Measurements from ENCODE around the gene ARHGEF4. TPM values are rescaled to one million over a fixed set of nuclear protein-coding genes. Genes with fewer than 3 reads are reported as not detected.

The ARHGEF4 gene
- total RNA-seq, 1 experiment from 2014 or later: 12.6 TPM

DNA sequence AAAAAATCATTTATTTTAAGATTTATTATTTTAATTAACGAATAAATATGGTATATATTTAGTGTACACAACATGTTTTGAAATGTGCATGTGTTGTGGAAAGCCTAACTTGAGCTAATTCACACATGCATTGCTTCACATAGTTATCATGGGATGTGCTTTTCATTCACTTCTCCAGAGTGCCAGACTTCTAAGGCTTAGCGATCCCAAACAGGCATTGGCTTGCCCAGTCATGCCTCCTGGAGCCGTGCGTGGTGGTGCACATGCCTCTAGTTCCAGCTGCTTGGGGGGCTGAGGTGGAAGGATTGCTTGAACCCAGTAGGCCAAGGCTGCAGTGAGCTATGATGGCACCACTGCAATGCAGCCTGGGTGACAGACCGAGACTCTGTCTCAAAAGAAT is 40.5 kb downstream of the ARHGEF4 start:
- no peak overlapping the region for H3K4me3 Mint-ChIP-seq
- Histone ChIP-seq H2AK5ac (ENCODE audit: insufficient read length, low read length) (no peak overlapping the region), H3K4me2 (ENCODE audit: insufficient read depth, insufficient read length, low read length) (no peak overlapping the region), H3K27me3 (ENCODE audit: insufficient read depth, low read length) (no peaks in the 10 kb centered on the region), H3K23me2 (ENCODE audit: insufficient read length, low read depth, low read length, poor library complexity, severe bottlenecking) (no peaks in the 10 kb centered on the region), H4K20me1 (ENCODE audit: control insufficient read depth, insufficient read depth, insufficient read length) (no peaks in the 10 kb centered on the region), H3K9me3 (ENCODE audit: control insufficient read depth, low read depth, low read length) (no peaks in the 10 kb centered on the region), H3K14ac (ENCODE audit: insufficient read depth, low read length) (no peak overlapping the region), H2BK120ac (ENCODE audit: low read depth, low read length, poor library complexity, severe bottlenecking) (no peak overlapping the region), H4K91ac (ENCODE audit: insufficient read length, low read depth, low read length) (no peak overlapping the region), H3T11ph (ENCODE audit: low read length) (no peak overlapping the region), H2BK12ac (ENCODE audit: insufficient read length, low read depth, low read length) (no peak overlapping the region), H3K4me1 (ENCODE audit: insufficient read depth, low read length) (no peaks in the 10 kb centered on the region), H3K27ac (ENCODE audit: insufficient read length, low read depth, low read length) (no peak overlapping the region), H2AFZ (ENCODE audit: low read length) (no peak overlapping the region), H4K5ac (ENCODE audit: insufficient read length, low read depth, low read length) (no peak overlapping the region), H4K8ac (replicated peaks; ENCODE audit: insufficient read length, low read depth, low read length) (no peak overlapping the region), H3K79me2 (ENCODE audit: insufficient read depth, low read length) (no peaks in the 10 kb centered on the region), H3K4ac (ENCODE audit: low read depth, low read length) (no peak overlapping the region), H3K56ac (ENCODE audit: insufficient read length, low read depth, low read length) (no peak overlapping the region), H3K23ac (ENCODE audit: insufficient read length, low read depth, low read length) (no peak overlapping the region), H3K79me1 (ENCODE audit: insufficient read depth, low read depth, low read length, poor library complexity, severe bottlenecking) (no peaks in the 10 kb centered on the region), H2BK20ac (ENCODE audit: low read depth, low read length, poor library complexity, severe bottlenecking) (no peak overlapping the region), H2BK5ac (ENCODE audit: insufficient read length, low read length) (no peak overlapping the region), H3K18ac (ENCODE audit: insufficient read length, low read depth, low read length) (no peak overlapping the region), H2BK15ac (ENCODE audit: low read depth, low read length) (no peak overlapping the region), H3K9ac (ENCODE audit: extremely low read depth, insufficient read length, low read length) (no peak overlapping the region)
- peaks cover 9 to 10% of the 10 kb centered on the region in 2 experiments for H3K4me1 Mint-ChIP-seq
- H3K9me3 Mint-ChIP-seq: peaks cover 6 to 7% of the 10 kb centered on the region in 2 experiments; a peak in 4 of 5 replicates
- 100% methylated on average over 1 of the region's 5 CpGs for WGBS (ENCODE audit: extremely low coverage, insufficient read length, low lambda C conversion rate)
- peaks cover 0 to 16% (median 6%) of the 10 kb centered on the region in 3 experiments; a peak in 5 of 7 replicates for H3K36me3 Mint-ChIP-seq (ENCODE audit: insufficient read depth in 1 of 3, low read depth in 3 of 3)
- TF ChIP-seq, protein P1, sequence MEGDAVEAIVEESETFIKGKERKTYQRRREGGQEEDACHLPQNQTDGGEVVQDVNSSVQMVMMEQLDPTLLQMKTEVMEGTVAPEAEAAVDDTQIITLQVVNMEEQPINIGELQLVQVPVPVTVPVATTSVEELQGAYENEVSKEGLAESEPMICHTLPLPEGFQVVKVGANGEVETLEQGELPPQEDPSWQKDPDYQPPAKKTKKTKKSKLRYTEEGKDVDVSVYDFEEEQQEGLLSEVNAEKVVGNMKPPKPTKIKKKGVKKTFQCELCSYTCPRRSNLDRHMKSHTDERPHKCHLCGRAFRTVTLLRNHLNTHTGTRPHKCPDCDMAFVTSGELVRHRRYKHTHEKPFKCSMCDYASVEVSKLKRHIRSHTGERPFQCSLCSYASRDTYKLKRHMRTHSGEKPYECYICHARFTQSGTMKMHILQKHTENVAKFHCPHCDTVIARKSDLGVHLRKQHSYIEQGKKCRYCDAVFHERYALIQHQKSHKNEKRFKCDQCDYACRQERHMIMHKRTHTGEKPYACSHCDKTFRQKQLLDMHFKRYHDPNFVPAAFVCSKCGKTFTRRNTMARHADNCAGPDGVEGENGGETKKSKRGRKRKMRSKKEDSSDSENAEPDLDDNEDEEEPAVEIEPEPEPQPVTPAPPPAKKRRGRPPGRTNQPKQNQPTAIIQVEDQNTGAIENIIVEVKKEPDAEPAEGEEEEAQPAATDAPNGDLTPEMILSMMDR (conservative IDR thresholded peaks at IDR 0.05): no peak
- H3K27me3 Mint-ChIP-seq (ENCODE audit: low read depth): no peaks in the 10 kb centered on the region
- no peak for DNase-seq
- H3K27ac Mint-ChIP-seq: no peak overlapping the region
